Measurements from ENCODE around the gene SLC31A1.

GRCh38 chr9:113299800-113300292, 78.5 kb downstream of the SLC31A1 start:
- TF ChIP-seq CTCF (IDR thresholded peaks at IDR 0.05) (no peak), POLR2A (IDR thresholded peaks at IDR 0.05) (no peak)
